Globus pallidus (tissue), 1 donor: ENCODE measurements around the gene RAB36.
A peak's percentile ranks its signal among the peaks of the same experiment; 100 is the strongest.

ENCODE experiments used
- DNase-seq: peaks from one replicate; pipeline ENCODE4 v3.0.0-alpha.2; 2015; ENCODE audit warnings: low spot score

RAB36 gene, protein sequence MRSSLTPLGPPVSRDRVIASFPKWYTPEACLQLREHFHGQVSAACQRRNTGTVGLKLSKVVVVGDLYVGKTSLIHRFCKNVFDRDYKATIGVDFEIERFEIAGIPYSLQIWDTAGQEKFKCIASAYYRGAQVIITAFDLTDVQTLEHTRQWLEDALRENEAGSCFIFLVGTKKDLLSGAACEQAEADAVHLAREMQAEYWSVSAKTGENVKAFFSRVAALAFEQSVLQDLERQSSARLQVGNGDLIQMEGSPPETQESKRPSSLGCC

GRCh38 chr22:23144932-23145877 is at the start of gene RAB36:
Gene RAB36 (plus strand): TSS chr22:23145477. CDS start chr22:23146617, 1,140 bp downstream.
- peak; percentile 86 for DNase-seq

DNA sequence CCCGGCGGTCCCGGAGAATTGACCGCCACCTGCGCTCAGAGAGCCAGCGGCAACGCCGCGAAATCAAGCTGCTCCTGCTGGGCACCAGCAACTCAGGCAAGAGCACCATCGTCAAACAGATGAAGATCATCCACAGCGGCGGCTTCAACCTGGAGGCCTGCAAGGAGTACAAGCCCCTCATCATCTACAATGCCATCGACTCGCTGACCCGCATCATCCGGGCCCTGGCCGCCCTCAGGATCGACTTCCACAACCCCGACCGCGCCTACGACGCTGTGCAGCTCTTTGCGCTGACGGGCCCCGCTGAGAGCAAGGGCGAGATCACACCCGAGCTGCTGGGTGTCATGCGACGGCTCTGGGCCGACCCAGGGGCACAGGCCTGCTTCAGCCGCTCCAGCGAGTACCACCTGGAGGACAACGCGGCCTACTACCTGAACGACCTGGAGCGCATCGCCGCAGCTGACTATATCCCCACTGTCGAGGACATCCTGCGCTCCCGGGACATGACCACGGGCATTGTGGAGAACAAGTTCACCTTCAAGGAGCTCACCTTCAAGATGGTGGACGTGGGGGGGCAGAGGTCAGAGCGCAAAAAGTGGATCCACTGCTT is 49.4 kb upstream of the RAB36 start:
- DNase-seq, result no peak

- DNase-seq, result no peak
Measured at GRCh38 chr22:23097412-23098229, 47.7 kb upstream of the RAB36 start.

- DNase-seq, result no peak
Measured at GRCh38 chr22:23098230-23098705, 47.0 kb upstream of the RAB36 start.

DNA sequence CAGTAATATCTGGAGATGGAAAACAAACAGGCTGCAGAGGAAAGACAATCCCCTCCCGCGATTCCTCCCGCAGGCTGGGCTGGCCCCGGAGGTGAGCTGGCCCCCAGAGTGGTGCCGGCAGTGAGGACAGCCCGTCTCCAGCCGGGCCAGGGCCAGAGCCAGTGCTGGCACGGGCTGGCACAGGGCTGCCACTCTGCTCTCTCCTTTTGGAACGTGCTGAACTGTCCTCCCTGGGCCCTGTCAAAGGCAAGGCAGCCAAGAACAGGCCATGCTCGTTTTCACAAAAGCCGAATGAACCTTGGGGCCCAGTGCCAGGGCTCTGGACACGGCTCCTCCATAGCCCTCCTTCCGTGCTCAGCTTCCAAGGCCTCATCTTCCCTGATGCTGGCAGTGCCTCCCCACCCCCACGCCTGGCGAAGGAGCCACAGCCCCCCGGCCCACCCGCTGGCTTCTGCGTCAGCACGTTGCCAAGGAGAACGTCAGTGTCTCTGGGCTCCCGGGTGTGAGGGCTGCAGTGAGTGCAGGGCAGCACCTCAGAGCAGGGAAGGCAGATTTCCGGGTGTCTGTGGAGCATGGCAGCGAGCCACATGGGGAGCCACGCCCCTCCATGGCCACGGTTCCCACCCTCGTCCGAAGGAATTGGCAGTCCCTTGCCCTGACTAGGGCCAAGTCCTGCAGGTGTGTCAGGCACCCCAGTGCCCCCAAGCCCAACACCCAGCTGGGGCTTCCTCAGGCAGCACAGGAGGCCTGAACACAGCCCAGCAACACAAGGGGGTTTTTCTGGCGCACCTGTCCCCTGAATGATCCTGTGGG is 46.4 kb upstream of the RAB36 start:
- no peak for DNase-seq

GRCh38 chr22:23099531-23099804 is 45.8 kb upstream of the RAB36 start:
- no peak for DNase-seq

DNA sequence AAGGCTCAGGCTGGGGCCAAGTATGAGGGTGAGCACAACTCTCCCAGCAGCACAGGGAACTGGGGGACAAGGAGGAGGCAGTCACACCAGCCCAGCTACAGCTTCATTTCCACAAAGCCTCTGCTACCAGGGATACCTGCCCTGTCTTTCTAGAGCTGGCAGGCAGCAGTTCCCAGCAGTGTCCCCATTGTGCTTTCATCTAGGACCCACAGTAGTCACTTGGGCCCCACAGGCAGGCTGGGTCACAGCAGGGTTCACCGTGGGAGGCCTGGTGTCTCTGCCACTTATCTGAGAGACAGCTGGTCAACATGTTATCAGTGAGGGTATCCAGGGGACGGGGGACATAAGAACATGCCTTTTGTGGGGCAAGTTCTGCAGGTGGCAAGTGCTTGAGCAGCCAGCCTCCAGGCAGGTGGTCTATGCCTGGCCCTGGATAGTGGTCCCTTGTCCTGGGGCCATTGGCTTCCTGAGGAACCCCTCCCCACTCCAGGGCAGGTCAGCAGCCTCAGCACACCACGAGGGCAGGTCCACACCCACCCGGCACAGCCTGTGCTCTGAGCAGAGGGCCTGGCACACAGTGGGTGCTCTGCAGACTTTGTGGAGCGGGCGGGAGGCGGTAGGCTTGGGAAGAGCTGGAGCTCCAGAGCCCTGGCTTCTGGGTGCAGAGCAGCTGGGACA is 45.0 kb upstream of the RAB36 start:
- no peak for DNase-seq

- DNase-seq, result no peak
Measured at GRCh38 chr22:23101524-23101923, 43.8 kb upstream of the RAB36 start.

DNA sequence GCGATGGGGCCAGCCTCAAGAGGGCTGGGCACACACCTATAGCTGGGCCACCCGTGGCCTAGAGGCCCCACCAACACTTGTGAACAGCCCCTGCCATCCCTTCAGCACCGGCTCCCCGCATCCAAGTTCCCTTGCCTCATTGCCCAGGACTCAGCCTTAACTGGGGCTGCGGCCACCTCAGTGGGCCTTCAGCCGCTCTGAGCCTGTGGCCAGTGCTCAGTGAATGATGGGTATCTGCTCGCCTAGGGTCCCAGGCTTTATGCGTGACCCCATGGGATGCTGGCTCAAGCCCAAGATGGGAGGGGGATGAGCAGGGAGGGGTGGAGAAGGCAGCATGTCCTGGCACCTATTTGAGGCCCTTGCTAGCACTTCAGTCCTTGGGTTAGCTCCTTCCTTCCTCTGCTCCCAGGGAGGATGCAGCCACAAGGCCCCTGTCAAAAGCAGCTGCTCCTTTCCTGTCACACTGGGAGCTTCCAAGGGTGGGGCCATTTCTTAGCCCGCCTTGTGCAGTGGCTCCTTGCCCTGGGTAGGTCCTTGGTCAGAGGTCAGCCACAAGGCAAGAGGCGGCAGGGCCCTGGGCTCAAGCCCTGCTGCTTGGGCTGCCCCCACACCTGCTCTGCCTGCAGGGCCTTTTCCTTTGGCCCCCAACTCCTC is 43.1 kb upstream of the RAB36 start:
- DNase-seq, result no peak

GRCh38 chr22:23102776-23103175 is 42.5 kb upstream of the RAB36 start:
- no peak for DNase-seq

DNA sequence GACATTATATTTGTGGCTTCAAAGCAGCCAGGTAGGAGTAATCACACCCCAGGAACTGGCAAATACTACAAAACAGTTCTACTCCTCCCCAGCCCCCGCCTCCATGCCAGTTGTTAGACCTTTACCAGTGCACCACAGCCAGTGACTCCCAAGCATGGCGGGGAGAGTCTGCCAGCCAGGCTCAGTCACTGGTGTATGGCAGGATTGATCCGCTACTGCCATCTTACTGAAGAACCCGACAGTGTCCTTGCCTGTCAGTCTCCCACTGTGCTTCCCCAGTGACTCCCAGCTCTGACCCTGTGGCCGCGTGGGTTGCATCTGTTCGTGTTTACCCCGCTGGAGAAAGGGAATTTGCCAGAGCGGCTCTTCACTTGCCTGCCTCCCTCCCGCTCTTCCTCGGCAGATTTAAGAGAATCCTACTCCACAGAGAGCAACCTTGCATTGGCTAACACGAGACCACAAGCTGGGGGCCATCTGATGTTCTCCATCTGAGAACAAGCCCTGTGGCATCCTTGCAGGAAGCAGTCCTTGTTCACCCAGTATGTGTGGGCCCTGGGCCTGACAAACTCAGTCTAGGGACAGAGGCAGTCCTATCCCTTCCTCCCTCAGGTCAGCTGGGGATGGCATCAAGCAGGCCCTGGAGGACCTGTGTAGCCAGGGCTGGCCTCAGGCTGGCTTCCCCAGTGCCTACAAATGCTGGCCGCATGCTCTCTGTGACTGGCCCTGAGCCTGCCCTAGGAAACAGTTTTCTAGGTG is 41.9 kb upstream of the RAB36 start:
- DNase-seq, result no peak

DNA sequence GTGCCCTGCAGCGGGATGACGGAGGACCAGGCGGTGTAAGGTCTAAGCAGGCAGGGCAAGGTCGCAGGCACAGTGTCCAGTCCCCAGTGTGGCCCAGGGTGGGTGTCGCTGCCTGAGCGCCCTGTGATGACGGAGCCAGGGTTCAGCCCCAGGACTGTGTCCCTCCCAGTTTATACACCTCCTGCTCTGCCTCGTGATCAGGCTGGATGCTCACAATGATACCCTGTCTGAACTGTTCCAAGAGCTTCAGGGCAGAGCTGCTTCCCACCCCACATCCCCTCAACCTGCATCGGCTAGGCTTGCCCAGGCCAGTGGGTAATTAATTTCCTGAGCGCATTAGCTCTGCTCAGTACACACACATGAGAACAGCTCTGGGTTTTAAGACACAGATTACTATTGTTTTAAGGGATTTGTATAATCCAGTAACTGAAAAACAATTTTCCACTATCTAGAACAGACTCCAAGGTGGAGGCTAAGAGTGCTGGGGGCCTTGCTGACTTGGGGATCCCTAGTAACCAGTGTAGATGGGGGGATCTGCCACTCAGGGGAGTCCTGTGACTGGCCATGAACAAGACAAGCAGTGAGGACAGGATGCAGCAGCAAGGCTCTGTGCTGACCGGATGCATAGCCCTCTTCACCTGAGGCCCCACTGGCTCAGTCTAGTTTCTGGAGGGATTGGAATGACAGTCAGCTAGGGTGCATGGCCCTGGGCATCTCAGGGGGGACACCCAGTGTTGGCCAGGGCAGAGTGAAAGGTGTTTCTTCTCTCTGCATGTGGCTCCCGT is 40.9 kb upstream of the RAB36 start:
- no peak for DNase-seq

DNA sequence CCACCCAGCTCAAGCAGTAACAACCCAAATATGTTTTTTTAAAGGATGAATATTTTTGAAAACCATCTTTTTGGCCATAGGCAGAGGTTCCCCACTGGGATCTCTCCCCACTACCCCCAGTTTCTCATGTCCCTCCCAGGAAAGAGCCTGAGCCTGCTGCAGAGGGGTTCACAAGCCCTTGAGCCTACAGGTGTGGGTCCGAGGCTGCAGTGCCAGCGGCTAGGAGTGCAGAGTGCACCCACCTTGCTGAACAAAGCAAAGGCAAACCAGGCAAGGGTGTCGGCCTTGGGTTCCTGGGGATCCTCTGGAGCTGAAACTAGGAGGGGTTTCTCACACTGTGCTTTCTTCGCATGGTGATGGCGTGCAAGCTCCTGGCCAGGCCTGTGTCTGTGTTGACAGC is 40.0 kb upstream of the RAB36 start:
- DNase-seq, result no peak

DNA sequence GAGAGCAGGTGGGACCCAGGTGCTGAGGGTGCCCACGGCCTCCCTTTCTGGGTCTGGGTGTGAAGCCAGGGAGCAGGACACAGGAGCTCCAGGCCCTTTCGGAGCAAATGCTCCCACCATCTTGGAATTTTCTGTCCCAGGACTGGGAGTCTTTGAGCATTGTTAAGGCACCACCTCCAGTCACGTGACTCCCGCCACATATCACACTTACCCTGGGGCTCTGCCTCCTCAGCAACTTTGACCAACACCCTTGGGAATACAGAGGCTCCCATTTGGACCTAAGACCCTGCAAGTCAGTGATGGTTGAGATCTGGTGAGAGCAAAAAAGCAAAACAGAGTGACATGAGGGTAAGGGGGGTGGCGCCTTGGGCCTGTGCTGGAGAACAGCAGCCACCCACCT is 39.4 kb upstream of the RAB36 start:
- no peak for DNase-seq

DNA sequence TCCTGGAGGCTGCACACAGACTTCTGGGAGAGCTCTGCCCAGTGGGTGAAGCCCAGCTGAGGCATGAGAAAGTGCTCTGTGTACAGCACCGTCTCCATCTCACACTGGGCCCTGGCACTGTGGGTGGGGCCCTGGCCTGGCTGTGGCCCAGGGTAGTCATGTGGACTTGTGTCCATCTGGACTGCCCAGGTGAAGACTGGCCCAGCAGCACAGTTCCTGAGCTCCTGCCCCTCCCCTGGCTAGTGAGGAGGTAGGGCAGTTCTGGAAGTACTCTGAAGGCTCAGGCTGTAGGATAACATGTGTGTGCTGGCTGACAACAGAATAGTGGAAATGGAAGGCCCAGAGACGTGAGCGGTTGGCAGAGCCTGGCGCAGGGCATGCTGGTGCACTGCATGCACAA is 38.9 kb upstream of the RAB36 start:
- DNase-seq, result no peak

DNA sequence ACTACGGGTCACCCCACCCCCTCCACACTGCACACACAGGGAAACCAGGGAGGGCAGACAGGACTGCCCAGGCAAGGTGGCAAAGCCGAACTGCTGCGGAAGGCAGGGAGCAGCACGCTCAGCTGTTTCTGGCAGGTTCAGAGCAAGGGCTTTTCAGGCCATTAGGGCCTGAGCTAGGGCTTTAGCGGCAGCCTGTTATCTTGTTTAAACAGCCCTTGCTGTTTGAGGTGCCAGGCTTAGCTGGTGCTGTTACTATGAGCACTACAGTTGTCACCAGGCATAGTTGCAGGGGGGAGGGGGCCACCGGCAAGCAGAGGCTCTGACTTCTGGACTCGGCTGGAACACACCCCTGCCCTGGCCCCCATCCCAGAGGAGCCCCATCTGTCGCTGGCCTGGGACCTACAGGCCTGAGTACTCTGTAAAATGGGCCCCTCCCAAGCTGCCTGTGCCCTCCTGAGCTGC is 38.3 kb upstream of the RAB36 start:
- no peak for DNase-seq

GRCh38 chr22:23107487-23108248 is 37.6 kb upstream of the RAB36 start:
- DNase-seq, result no peak
